ENCODE results near the gene KMT2C.

The KMT2C gene

DNA sequence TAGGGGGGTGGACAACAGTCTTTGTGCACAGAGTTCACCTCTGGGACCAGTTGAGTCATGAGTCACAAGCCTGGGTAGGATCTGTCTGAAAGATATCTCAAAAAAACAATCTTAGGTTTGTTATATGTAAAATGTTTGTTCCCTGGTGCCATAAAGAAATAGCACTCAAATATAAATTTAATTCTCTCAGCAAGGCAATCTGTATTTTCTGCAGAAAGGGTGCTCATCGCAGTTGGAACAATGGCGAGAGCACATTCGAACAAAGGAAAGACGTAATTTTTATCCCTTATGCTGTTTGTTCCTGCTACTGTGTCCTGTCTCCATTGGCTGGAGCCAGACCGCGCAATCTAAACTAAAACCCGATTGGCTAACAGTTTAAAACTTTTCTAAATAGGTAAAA lies 346.6 kb downstream of the KMT2C start:
- DNase-seq: no peak

- DNase-seq: no peak
Measured at GRCh38 chr7:152086513-152086912, 349.3 kb downstream of the KMT2C start.

DNA sequence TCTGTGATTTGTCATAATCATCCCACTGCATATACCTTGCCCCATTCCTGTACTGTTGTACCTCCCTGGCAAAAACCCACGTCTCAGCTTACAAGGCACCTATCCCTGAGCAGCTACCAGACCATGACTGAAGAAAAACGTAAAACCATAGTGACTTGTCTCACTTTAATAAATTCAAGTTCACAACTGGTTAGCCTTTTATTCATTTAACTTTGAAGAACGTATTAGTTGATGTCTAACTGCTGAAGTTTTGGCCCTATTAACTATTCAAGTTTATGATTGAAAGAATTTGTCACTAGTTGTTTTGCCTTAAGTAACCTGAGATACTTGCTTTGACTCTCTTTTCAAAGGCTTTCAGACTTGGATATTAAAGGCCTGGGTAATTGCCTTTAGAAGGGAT lies 350.7 kb downstream of the KMT2C start:
- DNase-seq: no peak

All from NK-92 treated with Interleukin-12 subunit alpha and Interleukin-12 subunit beta, amount 100 ng/mL, for 24 hours (cell line).